Kidney (tissue), 14 donors: ENCODE data around the gene DSN1. TPM values are rescaled to one million over a fixed set of nuclear protein-coding genes. Genes with fewer than 3 reads are reported as not detected.
"Not testable (repeated sequence)": the region's sequence is repeated elsewhere in the genome, so short reads cannot be mapped to it uniquely, and the experiment has no call there.

Source experiments
- DNase-seq, 5 donors: peaks; one replicate each; pipeline ENCODE4 v3.0.0-alpha.2; 2013 to 2020
- FAIRE-seq: peaks from 2 replicates; lab custom pipeline; 2012; peaks lifted over from hg19 to GRCh38; lab: Jason Lieb, UNC
- H3K27ac ChIP-seq, 2 donors: one replicate each; pipeline ENCODE4 v1.7.0; 2013; ENCODE audit warnings: low read depth in 2 of 2, low read length in 2 of 2, inconsistent platforms in 1 of 2
- H3K27me3 ChIP-seq: one replicate; pipeline ENCODE4 v1.7.1; 2013; ENCODE audit warnings: low read length, inconsistent platforms; ENCODE audit not compliant: control insufficient read depth, insufficient read depth
- H3K36me3 ChIP-seq, 3 donors: one replicate each; pipeline versions ENCODE4 v1.7.0 to v1.7.1; 2013; ENCODE audit warnings: low read length in 3 of 3, control low read depth in 1 of 3, inconsistent platforms in 1 of 3; ENCODE audit not compliant: insufficient read depth in 3 of 3, control insufficient read depth in 2 of 3
- H3K4me1 ChIP-seq, 3 donors: one replicate each; pipeline versions ENCODE4 v1.7.0 to v1.7.1; 2013; ENCODE audit warnings: low read length in 3 of 3, inconsistent platforms in 1 of 3, low read depth in 1 of 3; ENCODE audit not compliant: control insufficient read depth in 2 of 3, insufficient read depth in 2 of 3
- H3K4me3 ChIP-seq, 3 donors: one replicate each; pipeline versions ENCODE4 v1.7.0 to v1.8.1; 2013; ENCODE audit warnings: low read length in 3 of 3, control low read depth in 1 of 3, inconsistent platforms in 1 of 3
- H3K9ac ChIP-seq, 3 donors: one replicate each; pipeline versions ENCODE4 v1.7.0 to v1.7.1; 2013; ENCODE audit warnings: low read length in 3 of 3, control low read depth in 1 of 3, inconsistent platforms in 1 of 3
- H3K9me3 ChIP-seq, 3 donors: one replicate each; pipeline versions ENCODE4 v1.7.0 to v1.7.1; 2013; ENCODE audit warnings: low read length in 3 of 3, control low read depth in 1 of 3, inconsistent platforms in 1 of 3; ENCODE audit not compliant: control insufficient read depth in 2 of 3, insufficient read depth in 1 of 3
- intact Hi-C: fragments of 100-400 bp; cut with DNase I; formaldehyde crosslinking; loops from one replicate; pipeline ENCODE4 v1.11.1; 2022
- polyA plus RNA-seq: library from polyadenylated mRNA; stranded (reverse); fragments of 350-450 nt; fragmentation: Illumina TruSeq; extraction: RNeasy Lipid Tissue Mini Kit (QIAGEN cat#74804); gene quantifications from one replicate; pipeline ENCODE4 v1.2.3, GENCODE V29; 2014; ENCODE audit warnings: low read depth, low replicate concordance; ENCODE audit not compliant: insufficient read depth
- total RNA-seq: library from RNA; stranded (reverse); fragmentation: NEBNext Ultra II Directional; extraction: Animal tissue kit (Norgen Biotek cat#: 25700); gene quantifications from one replicate; pipeline ENCODE4 v1.2.1, GENCODE V29; 2021
- TF ChIP-seq, protein P1 (sequence below): IDR thresholded peaks from 3 replicates; pipeline ENCODE4 v1.5.1; 2012; ENCODE audit warnings: mild to moderate bottlenecking, moderate library complexity, borderline replicate concordance; ENCODE audit not compliant: insufficient read depth; ENCODE audit errors: extremely low read depth
- donor health status: control.
- donor health status: control.
- donor health status: control.
- donor health status: control.
- donor health status: control.
- donor health status: DM: yes; HTN: yes; CAD: no.
- donor health status: Normal renal cell carcinoma (clear cell type).

The DSN1 gene
- total and polyA plus RNA-seq, 2 donors from 2014 or later, result 6.0 to 8.3 TPM

DNA sequence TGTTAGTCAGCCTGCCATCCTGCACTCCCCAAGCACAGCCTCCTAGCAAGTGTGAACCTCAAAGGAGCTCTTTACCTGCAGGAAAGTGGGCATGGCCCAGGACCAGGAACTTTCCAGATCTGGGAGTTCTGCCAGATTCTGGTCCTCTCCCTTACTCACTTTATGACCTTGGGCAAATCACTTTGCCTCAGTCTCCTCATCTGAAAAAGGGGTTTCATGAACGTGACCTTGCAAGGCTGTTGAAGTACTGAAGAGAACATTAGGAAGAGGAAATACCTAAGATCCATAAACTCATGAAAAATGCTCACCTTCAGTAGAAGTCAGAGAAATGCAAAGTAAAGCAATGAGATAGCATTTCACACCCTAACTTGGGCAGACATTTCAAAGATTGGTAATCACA lies 26.8 kb upstream of the DSN1 start:
- peaks cover 9 to 37% (median 24%) of the 10 kb centered on the region in 3 donors for H3K36me3 ChIP-seq
- TF ChIP-seq, protein P1, sequence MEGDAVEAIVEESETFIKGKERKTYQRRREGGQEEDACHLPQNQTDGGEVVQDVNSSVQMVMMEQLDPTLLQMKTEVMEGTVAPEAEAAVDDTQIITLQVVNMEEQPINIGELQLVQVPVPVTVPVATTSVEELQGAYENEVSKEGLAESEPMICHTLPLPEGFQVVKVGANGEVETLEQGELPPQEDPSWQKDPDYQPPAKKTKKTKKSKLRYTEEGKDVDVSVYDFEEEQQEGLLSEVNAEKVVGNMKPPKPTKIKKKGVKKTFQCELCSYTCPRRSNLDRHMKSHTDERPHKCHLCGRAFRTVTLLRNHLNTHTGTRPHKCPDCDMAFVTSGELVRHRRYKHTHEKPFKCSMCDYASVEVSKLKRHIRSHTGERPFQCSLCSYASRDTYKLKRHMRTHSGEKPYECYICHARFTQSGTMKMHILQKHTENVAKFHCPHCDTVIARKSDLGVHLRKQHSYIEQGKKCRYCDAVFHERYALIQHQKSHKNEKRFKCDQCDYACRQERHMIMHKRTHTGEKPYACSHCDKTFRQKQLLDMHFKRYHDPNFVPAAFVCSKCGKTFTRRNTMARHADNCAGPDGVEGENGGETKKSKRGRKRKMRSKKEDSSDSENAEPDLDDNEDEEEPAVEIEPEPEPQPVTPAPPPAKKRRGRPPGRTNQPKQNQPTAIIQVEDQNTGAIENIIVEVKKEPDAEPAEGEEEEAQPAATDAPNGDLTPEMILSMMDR, result no peak

DNA sequence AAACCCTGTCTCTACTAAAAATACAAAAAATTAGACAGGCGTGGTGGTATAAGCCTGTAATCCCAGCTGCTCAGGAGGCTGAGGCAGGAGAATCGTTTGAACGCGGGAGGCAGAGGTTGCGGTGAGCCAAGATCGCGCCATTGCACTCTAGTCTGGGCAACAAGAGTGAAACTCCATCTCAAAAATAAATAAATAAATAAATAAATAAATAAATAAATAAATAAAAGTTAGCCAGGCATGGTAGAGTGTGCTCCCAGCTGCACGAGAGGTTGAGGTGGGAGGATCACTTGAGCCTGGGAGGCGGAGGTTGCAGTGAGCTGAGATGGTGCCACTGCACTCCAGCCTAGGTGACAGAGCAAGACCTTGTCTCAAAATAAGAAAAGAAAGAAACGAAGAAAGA lies 25.8 kb upstream of the DSN1 start:
- DNase-seq, H3K9me3 ChIP-seq, H3K9ac ChIP-seq, H3K27me3 ChIP-seq, H3K4me1 ChIP-seq, FAIRE-seq, H3K27ac ChIP-seq, H3K4me3 ChIP-seq, intact Hi-C loops: not testable (repeated sequence)
- peaks cover 9 to 26% (median 18%) of the 10 kb centered on the region in 3 donors for H3K36me3 ChIP-seq

More for the DNA sequence above, 26.8 kb upstream of the DSN1 start:
- intact Hi-C loops, result no loop called here
- Histone ChIP-seq H3K27me3 (no peaks in the 10 kb centered on the region), H3K4me1 (no peaks in the 10 kb centered on the region), H3K4me3 (no peak overlapping the region), H3K9me3 (no peaks in the 10 kb centered on the region), H3K9ac (no peak overlapping the region), H3K27ac (no peak overlapping the region)
- DNase-seq, result no peak
- no peak for FAIRE-seq

DNA sequence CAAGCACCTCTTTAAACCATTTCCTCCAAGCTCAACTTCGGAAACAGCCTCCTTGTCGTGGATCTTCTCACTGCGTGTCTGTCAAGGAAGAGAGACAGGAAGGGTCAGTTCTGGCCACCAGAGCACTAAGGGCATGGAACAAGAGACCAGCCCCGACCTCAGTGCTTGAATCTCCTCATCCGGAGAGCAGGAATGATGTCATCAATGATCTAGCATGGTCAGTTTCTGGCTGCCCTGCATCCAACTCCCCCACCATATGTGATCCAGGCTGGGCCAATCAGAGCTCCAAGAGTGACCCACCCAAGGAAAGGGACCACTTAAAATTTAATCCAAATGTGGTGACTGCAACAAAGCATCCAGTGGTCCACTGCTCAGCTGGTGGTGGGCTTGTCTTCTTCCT lies 23.3 kb upstream of the DSN1 start:
- no peak for FAIRE-seq

GRCh38 chr20:36796117-36796516 lies 22.6 kb upstream of the DSN1 start:
- FAIRE-seq (no peak), DNase-seq (no peak)
- Histone ChIP-seq H3K9ac (no peak overlapping the region), H3K9me3 (no peaks in the 10 kb centered on the region), H3K4me3 (no peak overlapping the region), H3K27ac (no peak overlapping the region), H3K27me3 (no peaks in the 10 kb centered on the region), H3K4me1 (no peaks in the 10 kb centered on the region), H3K36me3 (peaks cover 9 to 27% (median 20%) of the 10 kb centered on the region in 3 donors)
- TF ChIP-seq, protein P1, result no peak
- intact Hi-C loops, result no loop called here

More for the DNA sequence above, 23.3 kb upstream of the DSN1 start:
- H3K27me3 ChIP-seq, result no peaks in the 10 kb centered on the region
- no peaks in the 10 kb centered on the region for H3K4me1 ChIP-seq
- no peak overlapping the region for H3K4me3 ChIP-seq
- no peak overlapping the region for H3K27ac ChIP-seq
- TF ChIP-seq, protein P1, result no peak
- no peak overlapping the region for H3K9ac ChIP-seq
- intact Hi-C loops, result no loop called here
- no peaks in the 10 kb centered on the region for H3K9me3 ChIP-seq
- H3K36me3 ChIP-seq, result peaks cover 9 to 27% (median 17%) of the 10 kb centered on the region in 3 donors
- no peak for DNase-seq
